Hypothalamus (tissue), 51 donors: ENCODE data around the gene TBCK.
"Not testable (repeated sequence)": the region's sequence is repeated elsewhere in the genome, so short reads cannot be mapped to it uniquely, and the experiment has no call there.

ENCODE experiments used
- DNase-seq, 51 donors: peaks; one replicate each; lab custom pipeline; 2025; lab: John Stamatoyannopoulos, UW

Gene TBCK

GRCh38 chr4:106323119-106323518 lies 7.1 kb upstream of the TBCK start:
- no peak for DNase-seq

- DNase-seq, result not testable (repeated sequence)
These were observed 5.8 kb upstream of the TBCK start for GRCh38 chr4:106321814-106322213.

DNA sequence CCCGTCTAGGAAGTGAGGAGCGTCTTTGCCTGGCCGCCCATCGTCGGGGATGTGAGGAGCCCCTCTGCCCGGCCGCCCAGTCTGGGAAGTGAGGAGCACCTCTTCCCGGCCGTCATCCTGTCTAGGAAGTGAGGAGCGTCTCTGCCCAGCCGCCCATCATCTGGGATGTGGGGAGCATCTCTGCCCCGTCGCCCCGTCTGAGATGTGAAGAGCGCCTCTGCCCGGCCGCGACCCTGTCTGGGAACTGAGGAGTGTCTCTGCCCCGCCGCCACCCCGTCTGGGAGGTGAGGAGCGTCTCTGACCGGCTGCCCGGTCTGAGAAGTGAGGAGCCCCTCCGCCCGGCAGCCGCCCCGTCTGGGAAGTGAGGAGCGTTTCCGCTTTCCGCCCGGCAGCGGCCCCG lies 5.2 kb upstream of the TBCK start:
- not testable (repeated sequence) for DNase-seq

DNA sequence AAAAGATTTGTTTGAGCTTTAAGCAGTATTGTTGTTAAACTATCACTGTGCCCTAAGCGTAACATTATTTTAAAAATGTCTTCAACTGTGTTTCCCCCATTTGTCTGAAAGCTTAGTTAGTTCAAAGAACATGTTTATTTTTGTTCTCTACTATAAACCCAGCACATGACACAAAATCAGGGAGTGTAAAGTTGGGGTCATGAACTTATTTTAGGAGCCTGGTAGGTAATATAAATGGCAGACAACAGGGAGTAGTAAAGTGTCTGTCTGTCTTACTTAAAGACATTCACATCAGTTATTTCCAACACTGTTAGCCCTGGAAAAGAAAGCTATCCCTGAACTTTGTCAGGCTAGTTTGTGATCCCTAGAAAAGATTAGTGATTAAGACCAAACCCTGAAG lies 4.2 kb upstream of the TBCK start:
- DNase-seq, result no peak

GRCh38 chr4:106318511-106318910 lies 2.5 kb upstream of the TBCK start:
- no peak for DNase-seq

DNA sequence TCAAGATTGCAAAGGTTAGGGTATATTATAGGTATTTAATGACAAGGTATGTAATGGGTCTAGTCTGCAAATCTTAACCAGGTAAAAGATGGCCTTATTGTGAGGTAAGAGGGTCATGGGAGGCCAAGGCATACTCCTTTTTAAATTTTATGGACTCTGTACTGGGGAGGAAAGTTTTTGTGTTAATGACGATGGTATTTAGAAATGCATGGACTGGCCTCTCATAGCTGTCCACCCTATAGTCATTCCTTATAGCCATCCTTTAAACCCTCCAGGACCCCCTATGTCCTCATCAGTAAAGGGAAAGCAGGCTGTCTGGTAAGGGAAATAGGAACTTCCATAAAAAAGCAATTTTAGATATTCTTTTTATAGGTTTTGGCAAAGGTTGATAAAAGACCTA lies 1.8 kb upstream of the TBCK start:
- no peak for DNase-seq

GRCh38 chr4:106316773-106317409 lies 882 bp upstream of the TBCK start:
- peak in 1 of 51 donors; percentile 75 for DNase-seq

DNA sequence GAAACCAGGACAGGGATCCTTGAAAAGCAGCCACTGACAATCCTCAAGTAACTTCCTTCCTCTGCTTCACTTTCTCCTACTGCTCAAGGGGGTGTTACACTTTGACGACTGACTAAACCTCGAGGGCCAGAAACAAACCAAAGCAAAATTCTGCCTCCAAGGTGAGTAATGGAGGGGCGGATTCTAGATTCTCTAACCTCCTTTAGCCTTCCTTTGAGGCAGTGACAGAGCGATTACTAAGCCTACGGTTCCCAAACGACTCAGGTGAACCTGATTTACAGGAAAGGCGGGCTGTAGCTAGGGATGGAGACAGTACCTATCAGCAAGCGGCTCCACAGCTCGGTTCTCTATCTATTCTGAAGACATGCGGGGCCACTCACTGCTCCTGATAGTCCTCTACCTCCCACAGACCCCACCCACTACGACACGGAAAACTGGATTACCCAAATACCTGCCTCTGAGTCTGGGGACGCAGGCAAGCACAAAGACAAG lies 487 bp downstream of the TBCK start:
- DNase-seq, result peak in 6 of 51 donors; percentile 15 to 57 (median 30)

DNA sequence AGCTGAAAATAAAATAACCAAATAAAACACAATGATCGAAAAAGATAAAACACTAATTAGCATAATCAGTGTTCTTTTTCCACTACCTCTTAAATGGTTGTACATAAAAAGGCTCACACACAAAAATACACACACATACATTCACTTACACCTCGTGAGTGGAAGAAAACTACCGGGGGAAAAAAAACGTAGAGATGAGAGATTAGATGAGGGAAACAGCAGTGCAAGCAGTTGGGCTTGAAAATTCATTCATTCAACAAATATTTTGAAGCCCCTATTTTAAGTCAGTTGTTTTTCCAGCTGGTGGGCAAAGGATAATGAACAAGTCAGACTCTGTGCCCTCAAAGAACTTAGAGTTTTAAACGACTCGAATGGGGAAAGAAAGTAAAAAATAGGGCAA lies 1.0 kb downstream of the TBCK start:
- no peak for DNase-seq

DNA sequence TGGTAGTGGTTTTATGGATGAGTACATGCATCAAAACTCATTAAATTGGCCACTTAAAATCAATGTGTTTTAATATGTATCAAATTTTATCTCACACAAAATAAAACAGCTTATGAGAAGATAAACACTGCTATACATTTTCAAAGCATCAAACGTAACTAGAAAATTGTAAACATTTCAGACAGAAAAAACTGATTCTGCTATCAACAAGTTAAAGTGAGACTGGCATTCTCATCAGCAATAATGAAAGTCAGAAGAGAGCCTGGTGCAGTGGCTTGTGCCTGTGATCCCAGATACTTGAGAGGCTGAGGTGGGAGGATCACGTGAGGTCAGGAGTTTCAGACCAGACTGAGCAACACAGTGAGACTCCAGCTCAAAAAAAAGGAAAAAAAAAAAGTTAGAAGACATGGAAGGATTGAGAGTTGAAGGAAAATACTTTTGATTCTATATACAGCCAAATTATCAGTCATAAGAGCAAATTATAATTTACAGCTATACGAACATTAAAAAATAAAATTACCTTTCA lies 2.9 kb downstream of the TBCK start:
- DNase-seq, result no peak

- no peak for DNase-seq
These were observed 3.6 kb downstream of the TBCK start for GRCh38 chr4:106312377-106312776.

- no peak for DNase-seq
These were observed 9.4 kb downstream of the TBCK start for GRCh38 chr4:106306561-106306960.

DNA sequence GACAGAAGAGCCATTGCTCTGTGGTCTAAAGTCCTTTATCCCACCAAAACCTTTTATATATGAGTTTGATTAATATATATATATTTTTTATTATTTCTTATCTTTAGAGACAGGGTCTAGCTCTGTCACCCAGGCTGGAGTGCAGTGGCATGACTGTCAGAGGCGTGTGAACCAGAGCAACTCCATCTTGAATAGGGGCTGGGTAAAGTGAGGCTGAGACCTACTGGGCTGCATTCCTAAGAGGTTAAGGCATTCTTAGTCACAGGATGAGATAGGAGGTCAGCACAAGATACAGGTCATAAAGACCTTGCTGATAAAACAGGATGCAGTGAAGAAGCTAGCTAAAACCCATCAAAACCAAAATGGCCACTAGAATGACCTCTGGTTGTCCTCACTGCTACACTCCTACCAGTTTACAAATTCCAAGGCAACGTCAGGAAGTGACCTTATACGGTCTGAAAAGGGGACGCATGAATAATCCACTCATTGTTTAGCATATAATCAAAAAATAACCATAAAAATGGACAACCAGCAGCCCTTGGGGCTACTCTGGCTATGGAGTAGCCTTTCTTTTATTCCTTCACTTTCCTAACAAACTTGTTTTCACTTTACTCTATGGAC lies 10.5 kb downstream of the TBCK start:
- DNase-seq, result no peak

DNA sequence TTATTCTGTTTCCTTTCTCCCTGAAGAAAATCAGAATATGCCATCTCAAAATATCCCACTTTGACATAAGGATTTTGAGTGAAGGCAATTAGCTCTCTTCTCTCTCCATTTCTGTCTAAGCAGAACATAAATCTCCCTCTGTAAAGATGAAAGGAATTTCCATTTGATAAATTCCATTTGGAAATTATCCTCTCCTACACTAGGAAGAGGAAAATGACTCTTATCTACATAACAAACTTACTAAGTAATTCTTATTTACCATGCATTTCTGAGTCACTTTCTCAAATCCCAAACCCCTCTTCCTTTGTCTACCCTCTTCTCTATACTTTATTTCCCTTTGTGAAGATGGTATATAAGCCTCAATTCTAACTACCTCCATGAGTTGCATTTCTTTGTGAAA lies 11.4 kb downstream of the TBCK start:
- no peak for DNase-seq

- DNase-seq, result no peak
These were observed 12.3 kb downstream of the TBCK start for GRCh38 chr4:106303548-106304281.

DNA sequence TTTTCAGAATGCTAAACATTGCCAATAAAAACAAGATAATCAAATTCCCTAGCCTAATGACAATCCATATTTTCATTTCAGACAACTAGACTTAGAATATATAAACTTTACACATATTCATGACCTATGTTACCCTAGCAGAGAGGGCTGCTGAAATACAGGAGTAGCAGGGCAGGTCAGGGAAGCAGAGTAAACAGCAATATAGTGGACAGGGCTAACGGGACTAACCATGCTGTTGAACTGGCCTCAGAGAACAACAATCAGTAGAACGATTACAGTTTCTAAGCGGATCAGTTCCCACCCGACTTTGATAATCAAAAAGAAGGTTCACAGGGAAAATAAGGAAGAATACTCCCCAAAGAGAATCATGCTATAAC lies 14.0 kb downstream of the TBCK start:
- no peak for DNase-seq

DNA sequence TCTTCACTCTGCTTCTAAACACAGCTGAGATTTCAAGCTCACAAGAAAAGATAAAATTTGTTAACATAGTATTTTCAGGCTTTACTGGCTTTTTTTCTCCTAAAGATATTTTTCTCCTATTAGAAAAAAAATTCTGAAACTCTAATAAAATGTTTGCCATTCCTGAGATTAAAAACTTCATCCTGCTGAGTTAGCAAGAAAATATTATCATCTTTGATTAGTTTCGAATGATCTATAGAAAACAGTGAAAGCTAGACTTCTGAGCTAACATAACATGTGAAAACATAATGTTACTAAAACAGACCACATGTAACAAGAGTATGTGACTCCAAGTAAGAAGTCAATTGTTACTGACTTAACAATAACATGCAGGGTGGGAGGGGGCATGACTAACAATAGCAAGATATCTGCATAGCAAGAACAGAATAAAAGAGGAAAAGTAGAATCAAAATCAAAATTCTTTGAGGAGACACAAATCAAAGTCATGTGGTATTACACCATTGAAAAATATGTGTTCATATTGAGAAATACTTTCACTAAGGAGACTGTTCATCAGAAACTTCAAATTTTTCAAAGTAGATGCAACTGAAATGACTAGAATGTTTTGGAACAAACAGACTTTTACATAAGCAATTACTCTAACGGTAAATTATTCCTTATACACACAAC lies 14.5 kb downstream of the TBCK start:
- no peak for DNase-seq

- no peak for DNase-seq
These were observed 16.0 kb downstream of the TBCK start for GRCh38 chr4:106299977-106300376.

- DNase-seq, result no peak
These were observed 18.6 kb downstream of the TBCK start for GRCh38 chr4:106297245-106298035.

GRCh38 chr4:106294062-106294461 lies 21.9 kb downstream of the TBCK start:
- no peak for DNase-seq
